Measurements from ENCODE around the gene INAFM2. TPM values are rescaled to one million over a fixed set of nuclear protein-coding genes. Genes with fewer than 3 reads are reported as not detected.

INAFM2 gene
- total and polyA plus RNA-seq, 2 experiments from 2014 or later, result 13.7 to 19.5 TPM

DNA sequence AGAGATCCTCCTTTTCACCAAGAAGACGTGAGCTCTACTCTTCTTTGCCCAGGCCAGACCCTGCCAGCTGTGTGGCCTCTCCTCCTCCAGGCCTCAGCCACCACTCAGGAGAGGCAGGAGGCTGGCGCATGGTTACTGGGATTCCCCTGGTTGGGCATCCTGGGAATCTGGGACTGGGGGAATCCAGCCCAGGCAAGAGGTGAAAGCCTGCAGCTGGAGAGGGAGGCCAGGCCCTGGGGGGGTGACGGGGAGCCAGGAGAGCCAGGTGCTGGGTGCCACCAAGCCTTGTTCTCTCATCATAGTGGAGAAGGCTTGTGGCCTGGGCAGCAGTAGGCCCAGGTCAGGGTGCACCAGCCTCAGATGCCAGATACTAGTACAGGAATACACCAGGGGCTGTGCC, 11.0 kb downstream of the INAFM2 start:
- no peak overlapping the region for H3K4me2 ChIP-seq
- H3K9me3 ChIP-seq (ENCODE audit: low read depth), result no peaks in the 10 kb centered on the region
- no peak overlapping the region for H3K4me3 ChIP-seq
- H3K27ac ChIP-seq, result peak overlapping the region; percentile 85
- no peaks in the 10 kb centered on the region for H3K36me3 ChIP-seq (replicated peaks; ENCODE audit: insufficient read depth, low read depth)
- WGBS (ENCODE audit: low lambda C conversion rate, missing lambda C conversion rate), result 87% methylated on average over 3 of the region's 3 CpGs
- H3K4me1 ChIP-seq (ENCODE audit: insufficient read depth), result peaks cover 35% of the 10 kb centered on the region
- H3K9me2 ChIP-seq (replicated peaks; ENCODE audit: insufficient read depth), result no peaks in the 10 kb centered on the region
- H4K20me1 ChIP-seq (ENCODE audit: insufficient read depth, poor library complexity, severe bottlenecking), result no peaks in the 10 kb centered on the region
- no peaks in the 10 kb centered on the region for H3K79me2 ChIP-seq
- no peak for DNase-seq (ENCODE audit: low spot score)
- TF ChIP-seq EZH2 (IDR thresholded peaks at IDR 0.05; ENCODE audit: borderline replicate concordance), result no peak
- TF ChIP-seq, protein P1, sequence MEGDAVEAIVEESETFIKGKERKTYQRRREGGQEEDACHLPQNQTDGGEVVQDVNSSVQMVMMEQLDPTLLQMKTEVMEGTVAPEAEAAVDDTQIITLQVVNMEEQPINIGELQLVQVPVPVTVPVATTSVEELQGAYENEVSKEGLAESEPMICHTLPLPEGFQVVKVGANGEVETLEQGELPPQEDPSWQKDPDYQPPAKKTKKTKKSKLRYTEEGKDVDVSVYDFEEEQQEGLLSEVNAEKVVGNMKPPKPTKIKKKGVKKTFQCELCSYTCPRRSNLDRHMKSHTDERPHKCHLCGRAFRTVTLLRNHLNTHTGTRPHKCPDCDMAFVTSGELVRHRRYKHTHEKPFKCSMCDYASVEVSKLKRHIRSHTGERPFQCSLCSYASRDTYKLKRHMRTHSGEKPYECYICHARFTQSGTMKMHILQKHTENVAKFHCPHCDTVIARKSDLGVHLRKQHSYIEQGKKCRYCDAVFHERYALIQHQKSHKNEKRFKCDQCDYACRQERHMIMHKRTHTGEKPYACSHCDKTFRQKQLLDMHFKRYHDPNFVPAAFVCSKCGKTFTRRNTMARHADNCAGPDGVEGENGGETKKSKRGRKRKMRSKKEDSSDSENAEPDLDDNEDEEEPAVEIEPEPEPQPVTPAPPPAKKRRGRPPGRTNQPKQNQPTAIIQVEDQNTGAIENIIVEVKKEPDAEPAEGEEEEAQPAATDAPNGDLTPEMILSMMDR (IDR thresholded peaks at IDR 0.05; ENCODE audit: poor library complexity), result no peak
- no peak for TF ChIP-seq EZH2phosphoT487 (IDR thresholded peaks at IDR 0.05; ENCODE audit: low read depth, severe bottlenecking, unreplicated experiment)
- H2AFZ ChIP-seq, result no peak overlapping the region
- no peaks in the 10 kb centered on the region for H3K27me3 ChIP-seq

- no peaks in the 10 kb centered on the region for H3K79me2 ChIP-seq
- no peaks in the 10 kb centered on the region for H4K20me1 ChIP-seq (ENCODE audit: insufficient read depth, poor library complexity, severe bottlenecking)
- TF ChIP-seq, protein P1 (IDR thresholded peaks at IDR 0.05; ENCODE audit: poor library complexity), result no peak
- no peak for TF ChIP-seq EZH2 (IDR thresholded peaks at IDR 0.05; ENCODE audit: borderline replicate concordance)
- TF ChIP-seq EZH2phosphoT487 (IDR thresholded peaks at IDR 0.05; ENCODE audit: low read depth, severe bottlenecking, unreplicated experiment), result no peak
- H3K4me3 ChIP-seq, result no peak overlapping the region
- no peaks in the 10 kb centered on the region for H3K9me2 ChIP-seq (replicated peaks; ENCODE audit: insufficient read depth)
- no peaks in the 10 kb centered on the region for H3K27me3 ChIP-seq
- no peaks in the 10 kb centered on the region for H3K36me3 ChIP-seq (replicated peaks; ENCODE audit: insufficient read depth, low read depth)
- no peak overlapping the region for H2AFZ ChIP-seq
- H3K27ac ChIP-seq, result peak overlapping the region; percentile 85
- 85% methylated on average over 26 of the region's 26 CpGs for WGBS (ENCODE audit: low lambda C conversion rate, missing lambda C conversion rate)
- no peak for DNase-seq (ENCODE audit: low spot score)
- no peaks in the 10 kb centered on the region for H3K9me3 ChIP-seq (ENCODE audit: low read depth)
- H3K4me1 ChIP-seq (ENCODE audit: insufficient read depth), result peaks cover 41% of the 10 kb centered on the region
- H3K4me2 ChIP-seq, result no peak overlapping the region
Measured at GRCh38 chr15:40334941-40335795, 11.7 kb downstream of the INAFM2 start.

- Histone ChIP-seq H3K9me3 (ENCODE audit: low read depth) (no peaks in the 10 kb centered on the region), H3K9me2 (replicated peaks; ENCODE audit: insufficient read depth) (no peaks in the 10 kb centered on the region), H3K79me2 (no peaks in the 10 kb centered on the region), H3K36me3 (replicated peaks; ENCODE audit: insufficient read depth, low read depth) (no peaks in the 10 kb centered on the region), H2AFZ (no peak overlapping the region), H3K27me3 (no peaks in the 10 kb centered on the region), H3K4me1 (ENCODE audit: insufficient read depth) (peaks cover 43% of the 10 kb centered on the region), H3K4me3 (no peak overlapping the region), H4K20me1 (ENCODE audit: insufficient read depth, poor library complexity, severe bottlenecking) (no peaks in the 10 kb centered on the region), H3K4me2 (no peak overlapping the region), H3K27ac (no peak overlapping the region)
- 82% methylated on average over 13 of the region's 13 CpGs for WGBS (ENCODE audit: low lambda C conversion rate, missing lambda C conversion rate)
- TF ChIP-seq, protein P1 (IDR thresholded peaks at IDR 0.05; ENCODE audit: poor library complexity), result no peak
- TF ChIP-seq EZH2phosphoT487 (IDR thresholded peaks at IDR 0.05; ENCODE audit: low read depth, severe bottlenecking, unreplicated experiment) (no peak), EZH2 (IDR thresholded peaks at IDR 0.05; ENCODE audit: borderline replicate concordance) (no peak)
- no peak for DNase-seq (ENCODE audit: low spot score)
Measured at GRCh38 chr15:40335938-40336743, 12.6 kb downstream of the INAFM2 start.

All from hepatocyte (in vitro differentiated cells).